HepG2 (cell line): ENCODE data around the gene DNAH8. TPM values are rescaled to one million over a fixed set of nuclear protein-coding genes. Genes with fewer than 3 reads are reported as not detected.
A peak's percentile ranks its signal among the peaks of the same experiment; 100 is the strongest.

Experiments
- FIP1L1 ChIP-seq: fragments of 200-400 bp; formaldehyde crosslinking; IDR thresholded peaks from 2 replicates; pipeline ENCODE4 v1.6.1; 2018; ENCODE audit warnings: low read depth, mild to moderate bottlenecking, low read length, moderate library complexity, borderline replicate concordance; ENCODE audit not compliant: insufficient read depth
- FLYWCH1 ChIP-seq: sonication (generic); formaldehyde crosslinking; IDR thresholded peaks from 2 replicates; pipeline ENCODE4 v1.8.1; 2023; ENCODE audit warnings: mild to moderate bottlenecking, missing genetic modification reagents
- FUBP1 ChIP-seq: sonication (generic); formaldehyde crosslinking; IDR thresholded peaks from 2 replicates; pipeline ENCODE4 v1.5.1; 2020; ENCODE audit warnings: missing genetic modification reagents, mild to moderate bottlenecking, borderline replicate concordance
- MED1 ChIP-seq: sonication (generic); formaldehyde crosslinking; IDR thresholded peaks from 2 replicates; pipeline ENCODE4 v1.4.0; 2020; ENCODE audit warnings: missing genetic modification reagents
- MED8 ChIP-seq: sonication (generic); formaldehyde crosslinking; IDR thresholded peaks from 2 replicates; pipeline ENCODE4 v1.8.1; 2023; ENCODE audit warnings: mild to moderate bottlenecking, missing genetic modification reagents; ENCODE audit not compliant: insufficient replicate concordance
- MLXIP ChIP-seq: sonication (generic); formaldehyde crosslinking; IDR thresholded peaks from 2 replicates; pipeline ENCODE4 v1.9.0; 2021; ENCODE audit warnings: missing genetic modification reagents, borderline replicate concordance
- SMC3 ChIP-seq: IDR thresholded peaks from 2 replicates; pipeline ENCODE4 v1.6.1; 2011; ENCODE audit warnings: low read length, improper control_type of control experiment
- STAG1 ChIP-seq: sonication (generic); formaldehyde crosslinking; IDR thresholded peaks from 2 replicates; pipeline ENCODE4 v1.4.0; 2020; ENCODE audit warnings: missing genetic modification reagents
- XRCC5 ChIP-seq: fragments of 200-400 bp; formaldehyde crosslinking; optimal IDR thresholded peaks from 2 replicates; pipeline ENCODE3; 2017; ENCODE audit warnings: mild to moderate bottlenecking, low read length
- ZKSCAN8 ChIP-seq: IDR thresholded peaks from 2 replicates; pipeline ENCODE4 v1.6.1; 2016; ENCODE audit warnings: borderline replicate concordance, missing genetic modification reagents, missing compliant biosample characterization
- polyA plus RNA-seq, 8 experiments: library from polyadenylated mRNA; depleted of rRNA in 3 of 8; stranded (reverse) in 7 of 8; unstranded in 1 of 8; fragments of >200 nt; fragmentation: Illumina TruSeq in 4 of 8; extraction: Trizol in 4 of 8; gene quantifications; 2 replicates each; pipeline versions ENCODE4 v1.2.1 to v1.2.3, GENCODE V29; 2011 to 2016; ENCODE audit warnings: low read depth in 4 of 8, missing spikeins in 1 of 8, mixed read lengths in 1 of 8; ENCODE audit not compliant: insufficient read depth in 1 of 8
- total RNA-seq, 5 experiments: library from RNA; depleted of rRNA; stranded (reverse); fragments of >200 nt; fragmentation: Illumina TruSeq; extraction: Trizol; gene quantifications; 2 replicates each; pipeline ENCODE4 v1.2.3, GENCODE V29; 2016; ENCODE audit warnings: low read depth in 1 of 5

DNAH8 gene
- total and polyA plus RNA-seq, 2 of the 13 experiments (the other 11 are each of a cell fraction or from before 2014, with no cell fraction given): not detected

GRCh38 chr6:38687043-38687353 lies 28.1 kb upstream of the DNAH8 start (continued):
- TF ChIP-seq MLXIP (CRISPR knock-in tag) (no peak), FUBP1 (no peak), MED8 (CRISPR knock-in tag) (no peak), FLYWCH1 (CRISPR knock-in tag) (no peak), SMC3 (0 out of 2 replicates have a peak, but pooled peaks have one; percentile 14), XRCC5 (no peak), FIP1L1 (no peak), MED1 (0 out of 2 replicates have a peak, but pooled peaks have one; percentile 17), ZKSCAN8 (no peak), STAG1 (no peak)
